RWPE2 (cell line): ENCODE measurements around the gene MCM5.

Experiments
- ATAC-seq: fragments of 200-7000 bp; cut with Tn5 transposase; 3 replicates; pipeline ENCODE4 v1.9.1; 2021; ENCODE audit warnings: low read depth
- DNase-seq: peaks from one replicate; pipeline ENCODE4 v3.0.0-alpha.2; 2020; ENCODE audit warnings: low spot score
- H3K27ac ChIP-seq: fragments of 450-650 bp; 2 replicates; pipeline ENCODE4 v1.5.1; 2017; ENCODE audit warnings: mild to moderate bottlenecking; ENCODE audit not compliant: poor library complexity, severe bottlenecking
- H3K27me3 ChIP-seq: fragments of 250-450 bp; sonication (Bioruptor Pico); 2 replicates; pipeline ENCODE4 v1.5.1; 2021; ENCODE audit warnings: mild to moderate bottlenecking, moderate library complexity; ENCODE audit not compliant: insufficient read depth, poor library complexity, severe bottlenecking
- H3K36me3 ChIP-seq: fragments of 250-450 bp; sonication (Bioruptor Pico); 2 replicates; pipeline ENCODE4 v1.5.1; 2020; ENCODE audit warnings: low read depth, mild to moderate bottlenecking, moderate library complexity
- H3K4me1 ChIP-seq: fragments of 250-450 bp; sonication (Bioruptor Pico); 2 replicates; pipeline ENCODE4 v1.5.1; 2021; ENCODE audit warnings: mild to moderate bottlenecking, moderate library complexity; ENCODE audit not compliant: insufficient read depth, poor library complexity, severe bottlenecking
- H3K4me3 ChIP-seq: fragments of 250-450 bp; sonication (Bioruptor Pico); 2 replicates; pipeline ENCODE4 v1.5.1; 2021; ENCODE audit warnings: mild to moderate bottlenecking, moderate library complexity; ENCODE audit not compliant: severe bottlenecking
- H3K9me3 ChIP-seq: fragments of 250-450 bp; sonication (Bioruptor Pico); 2 replicates; pipeline ENCODE4 v1.5.1; 2021; ENCODE audit warnings: mild to moderate bottlenecking, moderate library complexity; ENCODE audit not compliant: severe bottlenecking
- CTCF ChIP-seq: fragments of 450-650 bp; IDR thresholded peaks from one replicate; pipeline ENCODE4 v1.5.1; 2017; ENCODE audit warnings: mild to moderate bottlenecking, moderate library complexity; ENCODE audit not compliant: poor library complexity, severe bottlenecking

The MCM5 gene

GRCh38 chr22:35380537-35381423 is 19.2 kb upstream of the MCM5 start, which contains the start of gene HMOX1:
TSS of gene HMOX1 (plus strand) at chr22:35381096. CDS start at chr22:35381174, 78 bp downstream.
- no peak within 1 kb of the TSS for H3K27ac ChIP-seq
- peak within 1 kb of the TSS; percentile 36 for H3K4me3 ChIP-seq
- H3K4me1 ChIP-seq = peaks cover 9% of the 10 kb centered on the region
- peak; percentile 32 for TF ChIP-seq CTCF
- H3K27me3 ChIP-seq = no peaks in the 10 kb centered on the region
- H3K36me3 ChIP-seq = no peaks in the 10 kb centered on the region
- DNase-seq = peak; percentile 80
- H3K9me3 ChIP-seq = no peaks in the 10 kb centered on the region
- peak; percentile 85 for ATAC-seq

- no peak for TF ChIP-seq CTCF
- Histone ChIP-seq H3K4me1 (peaks cover 8% of the 10 kb centered on the region), H3K36me3 (no peaks in the 10 kb centered on the region), H3K27ac (no peak overlapping the region), H3K4me3 (peak overlapping the region; percentile 36), H3K9me3 (no peaks in the 10 kb centered on the region), H3K27me3 (no peaks in the 10 kb centered on the region)
- ATAC-seq (no peak; the same call in 2 of the 3 replicates), DNase-seq (no peak)
Observed at GRCh38 chr22:35381424-35382009, 18.4 kb upstream of the MCM5 start.

- ATAC-seq (no peak), DNase-seq (no peak)
- H3K9me3 ChIP-seq = no peaks in the 10 kb centered on the region
- no peaks in the 10 kb centered on the region for H3K36me3 ChIP-seq
- H3K27ac ChIP-seq = no peak overlapping the region
- H3K4me3 ChIP-seq = no peak overlapping the region
- H3K4me1 ChIP-seq = no peaks in the 10 kb centered on the region
- no peaks in the 10 kb centered on the region for H3K27me3 ChIP-seq
- TF ChIP-seq CTCF = no peak
Observed at GRCh38 chr22:35383679-35384071, 16.3 kb upstream of the MCM5 start.

- Histone ChIP-seq H3K9me3 (no peaks in the 10 kb centered on the region), H3K27ac (no peak overlapping the region), H3K27me3 (no peaks in the 10 kb centered on the region), H3K4me1 (no peaks in the 10 kb centered on the region), H3K4me3 (no peak overlapping the region), H3K36me3 (no peaks in the 10 kb centered on the region)
- no peak for ATAC-seq
- TF ChIP-seq CTCF = no peak
- no peak for DNase-seq
Observed at GRCh38 chr22:35384527-35384926, 15.4 kb upstream of the MCM5 start.
